Mesendoderm (in vitro differentiated cells): ENCODE data around the gene UBR3.
A peak's percentile ranks its signal among the peaks of the same experiment; 100 is the strongest.
"Not testable (repeated sequence)": the region's sequence is repeated elsewhere in the genome, so short reads cannot be mapped to it uniquely, and the experiment has no call there.

Source experiments
- DNase-seq: peaks from one replicate; pipeline ENCODE4 v3.0.0; 2013
- H2AK5ac ChIP-seq: 2 replicates; pipeline ENCODE4 v1.6.1; 2013; ENCODE audit warnings: low read length, inconsistent platforms
- H2BK120ac ChIP-seq: 2 replicates; pipeline ENCODE4 v1.6.1; 2013; ENCODE audit warnings: low read depth, mild to moderate bottlenecking, low read length, moderate library complexity, mixed read lengths
- H2BK15ac ChIP-seq: replicated peaks from 2 replicates; pipeline ENCODE4 v1.6.1; 2013; ENCODE audit warnings: low read depth, mild to moderate bottlenecking, moderate library complexity
- H2BK5ac ChIP-seq: 2 replicates; pipeline ENCODE4 v1.6.1; 2013; ENCODE audit warnings: low read length, inconsistent platforms
- H3K18ac ChIP-seq: 2 replicates; pipeline ENCODE4 v1.6.1; 2013; ENCODE audit warnings: mild to moderate bottlenecking, low read length, mixed read lengths
- H3K23ac ChIP-seq: one replicate; pipeline ENCODE4 v1.6.1; 2013; ENCODE audit warnings: low read length
- H3K27ac ChIP-seq: 2 replicates; pipeline ENCODE4 v1.5.1; 2013; ENCODE audit warnings: low read depth, mild to moderate bottlenecking, inconsistent platforms, low read length, moderate library complexity
- H3K27me3 ChIP-seq: 2 replicates; pipeline ENCODE4 v1.6.1; 2013; ENCODE audit warnings: low read length, control low read depth, mild to moderate bottlenecking, inconsistent platforms; ENCODE audit not compliant: insufficient read depth, poor library complexity
- H3K36me3 ChIP-seq: 2 replicates; pipeline ENCODE4 v1.6.1; 2013; ENCODE audit warnings: low read length, inconsistent platforms; ENCODE audit not compliant: control insufficient read depth, insufficient read depth
- H3K4ac ChIP-seq: one replicate; pipeline ENCODE4 v1.6.1; 2013; ENCODE audit warnings: low read depth, mild to moderate bottlenecking, low read length, moderate library complexity
- H3K4me1 ChIP-seq: 2 replicates; pipeline ENCODE4 v1.6.1; 2013; ENCODE audit warnings: low read depth, low read length, inconsistent platforms; ENCODE audit not compliant: control insufficient read depth
- H3K4me2 ChIP-seq: 2 replicates; pipeline ENCODE4 v1.6.1; 2013; ENCODE audit warnings: low read length
- H3K4me3 ChIP-seq: 2 replicates; pipeline ENCODE4 v1.5.1; 2013; ENCODE audit warnings: mild to moderate bottlenecking, low read length
- H3K56ac ChIP-seq: one replicate; pipeline ENCODE4 v1.6.1; 2013; ENCODE audit warnings: low read length
- H3K79me1 ChIP-seq: 2 replicates; pipeline ENCODE4 v1.6.1; 2013; ENCODE audit warnings: low read length, inconsistent platforms
- H3K79me2 ChIP-seq: 2 replicates; pipeline ENCODE4 v1.6.1; 2013; ENCODE audit warnings: mild to moderate bottlenecking, low read length; ENCODE audit not compliant: control insufficient read depth, insufficient read depth
- H3K9ac ChIP-seq: 2 replicates; pipeline ENCODE4 v1.6.1; 2013; ENCODE audit warnings: low read length, inconsistent platforms
- H4K5ac ChIP-seq: one replicate; pipeline ENCODE4 v1.6.1; 2013; ENCODE audit warnings: low read length
- H4K8ac ChIP-seq: one replicate; pipeline ENCODE4 v1.6.1; 2013; ENCODE audit warnings: low read depth, mild to moderate bottlenecking, control low read depth, low read length, moderate library complexity
- WGBS: extraction: QIAGEN DNeasy Blood & Tissue Kit; methylation state at CpG from one replicate; pipeline ENCODE4 v1.1.7; 2013; ENCODE audit warnings: low lambda C conversion rate, missing lambda C conversion rate; ENCODE audit not compliant: insufficient coverage; ENCODE audit errors: extremely low coverage; 5-methylcytosine and 5-hydroxymethylcytosine counted together

UBR3 gene

GRCh38 chr2:169818241-169818640 lies 9.0 kb upstream of the UBR3 start:
- no peak overlapping the region for H4K8ac ChIP-seq
- no peak overlapping the region for H3K23ac ChIP-seq
- H2BK120ac ChIP-seq: no peak overlapping the region
- H4K5ac ChIP-seq: no peak overlapping the region
- H3K79me1 ChIP-seq: no peaks in the 10 kb centered on the region
- H3K4me1 ChIP-seq: no peaks in the 10 kb centered on the region
- H3K4me3 ChIP-seq: no peak overlapping the region
- DNase-seq: no peak
- no peak overlapping the region for H3K18ac ChIP-seq
- no peak overlapping the region for H2BK5ac ChIP-seq
- H3K9ac ChIP-seq: no peak overlapping the region
- no peak overlapping the region for H3K56ac ChIP-seq
- H3K36me3 ChIP-seq: no peaks in the 10 kb centered on the region
- no peak overlapping the region for H3K27ac ChIP-seq
- no peaks in the 10 kb centered on the region for H3K79me2 ChIP-seq
- no peaks in the 10 kb centered on the region for H3K27me3 ChIP-seq
- no peak overlapping the region for H3K4me2 ChIP-seq
- H2AK5ac ChIP-seq: no peak overlapping the region
- no peak overlapping the region for H3K4ac ChIP-seq
- no peak overlapping the region for H2BK15ac ChIP-seq

- DNase-seq: no peak
- no peak overlapping the region for H3K56ac ChIP-seq
- H3K18ac ChIP-seq: no peak overlapping the region
- peaks cover 2% of the 10 kb centered on the region for H3K4me1 ChIP-seq
- no peak overlapping the region for H2BK5ac ChIP-seq
- H3K9ac ChIP-seq: no peak overlapping the region
- no peak overlapping the region for H2AK5ac ChIP-seq
- no peaks in the 10 kb centered on the region for H3K36me3 ChIP-seq
- H4K8ac ChIP-seq: no peak overlapping the region
- no peaks in the 10 kb centered on the region for H3K27me3 ChIP-seq
- H3K23ac ChIP-seq: no peak overlapping the region
- no peak overlapping the region for H4K5ac ChIP-seq
- H3K79me1 ChIP-seq: peaks cover 2% of the 10 kb centered on the region
- H3K79me2 ChIP-seq: no peaks in the 10 kb centered on the region
- no peak overlapping the region for H3K4me2 ChIP-seq
- no peak overlapping the region for H3K4me3 ChIP-seq
- no CpG with 5 or more reads among the region's 1 CpG for WGBS
- no peak overlapping the region for H3K27ac ChIP-seq
- no peak overlapping the region for H2BK120ac ChIP-seq
- no peak overlapping the region for H3K4ac ChIP-seq
- no peak overlapping the region for H2BK15ac ChIP-seq
Measured at GRCh38 chr2:169819106-169819505, 8.1 kb upstream of the UBR3 start.

DNA sequence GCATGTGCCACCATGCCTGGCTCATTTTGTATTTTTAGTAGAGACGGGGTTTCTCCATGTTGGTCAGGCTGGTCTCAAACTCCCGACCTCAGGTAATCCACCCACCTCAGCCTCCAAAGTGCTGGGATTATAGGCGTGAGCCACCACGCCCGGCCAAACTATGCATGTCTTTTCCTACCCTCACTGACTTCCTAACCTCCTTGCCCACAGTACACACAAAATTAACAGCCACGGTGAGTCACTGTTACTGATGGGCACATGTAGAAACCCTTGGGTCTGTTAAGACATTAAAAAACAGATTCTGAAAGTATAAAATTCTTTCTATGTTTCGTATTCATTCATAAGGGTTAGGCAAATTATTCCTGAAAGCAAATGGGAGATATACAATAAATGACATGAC lies 7.2 kb upstream of the UBR3 start:
- not testable (repeated sequence) for H3K4me2 ChIP-seq, H2BK5ac ChIP-seq, H3K27me3 ChIP-seq, H4K8ac ChIP-seq, H2BK120ac ChIP-seq, H3K27ac ChIP-seq, H3K23ac ChIP-seq, H3K36me3 ChIP-seq, H3K79me1 ChIP-seq, H3K4me3 ChIP-seq, H3K18ac ChIP-seq, H3K79me2 ChIP-seq, H2BK15ac ChIP-seq, H4K5ac ChIP-seq, H3K56ac ChIP-seq, H2AK5ac ChIP-seq, H3K4ac ChIP-seq, DNase-seq, H3K9ac ChIP-seq, H3K4me1 ChIP-seq
- WGBS: no CpG with 5 or more reads among the region's 7 CpGs

DNA sequence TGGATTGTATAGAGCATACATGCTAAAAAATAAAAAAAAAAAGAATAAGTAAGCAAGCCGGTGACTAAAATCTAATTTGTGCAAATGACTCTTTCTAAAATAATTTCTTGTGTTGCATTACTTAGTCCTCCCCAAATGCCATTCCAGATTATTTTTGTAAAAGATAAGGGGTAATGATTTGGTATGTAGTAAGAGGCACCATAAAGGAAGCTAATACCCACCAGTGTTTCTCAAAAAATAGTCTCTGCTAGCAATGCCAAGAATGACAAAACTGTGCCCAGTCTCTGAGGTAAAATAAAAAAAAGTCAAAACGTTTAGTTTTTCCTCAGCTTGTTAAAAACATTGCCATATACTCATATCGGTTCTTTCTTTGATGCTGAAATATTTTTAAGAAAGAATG lies 5.2 kb upstream of the UBR3 start:
- Histone ChIP-seq H3K27ac (no peak overlapping the region), H2BK5ac (no peak overlapping the region), H2AK5ac (no peak overlapping the region), H3K23ac (no peak overlapping the region), H3K27me3 (no peaks in the 10 kb centered on the region), H2BK15ac (no peak overlapping the region), H3K18ac (no peak overlapping the region), H4K8ac (no peak overlapping the region), H3K4me2 (no peak overlapping the region), H3K4me1 (peaks cover 4% of the 10 kb centered on the region), H3K4ac (no peak overlapping the region), H3K56ac (no peak overlapping the region), H2BK120ac (no peak overlapping the region), H3K79me2 (no peaks in the 10 kb centered on the region), H4K5ac (no peak overlapping the region), H3K79me1 (peaks cover 2% of the 10 kb centered on the region), H3K9ac (no peak overlapping the region), H3K36me3 (no peaks in the 10 kb centered on the region), H3K4me3 (no peak overlapping the region)
- no peak for DNase-seq
- WGBS: no CpG with 5 or more reads among the region's 3 CpGs

DNA sequence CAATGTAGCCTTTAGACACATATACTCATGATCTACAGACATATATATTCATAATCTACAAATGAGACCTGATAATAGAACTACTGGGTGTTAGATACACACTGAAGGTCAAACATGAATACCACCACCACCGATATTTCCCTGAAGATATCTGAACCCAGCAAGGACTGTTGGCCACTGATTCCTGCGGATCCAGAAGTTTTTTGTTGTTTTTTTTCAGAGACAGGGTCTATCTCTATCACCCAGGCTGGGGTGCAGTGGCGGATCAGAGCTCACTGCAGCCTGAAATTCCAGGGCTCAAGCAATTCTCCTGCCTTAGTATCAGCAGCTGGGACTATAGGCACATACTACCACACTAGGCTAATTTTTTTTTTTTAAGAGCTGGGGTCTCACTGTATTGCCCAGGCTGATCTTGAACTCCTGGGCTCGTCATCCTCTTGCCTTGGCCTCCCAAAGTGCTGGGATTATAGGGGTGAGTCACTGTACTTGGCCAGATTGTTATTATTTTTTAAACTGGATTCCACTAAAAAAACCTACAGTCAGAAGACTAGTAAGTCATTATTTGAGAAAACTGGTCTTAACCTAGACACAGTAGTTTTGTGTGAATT lies 4.4 kb upstream of the UBR3 start:
- Histone ChIP-seq H3K4me1 (peaks cover 4% of the 10 kb centered on the region), H3K4me2 (no peak overlapping the region), H4K8ac (no peak overlapping the region), H4K5ac (no peak overlapping the region), H2BK120ac (no peak overlapping the region), H2BK15ac (no peak overlapping the region), H3K18ac (no peak overlapping the region), H3K4ac (no peak overlapping the region), H3K27ac (no peak overlapping the region), H3K56ac (no peak overlapping the region), H3K79me2 (no peaks in the 10 kb centered on the region), H3K79me1 (peaks cover 3% of the 10 kb centered on the region), H3K36me3 (no peaks in the 10 kb centered on the region), H2BK5ac (no peak overlapping the region), H2AK5ac (no peak overlapping the region), H3K27me3 (no peaks in the 10 kb centered on the region), H3K4me3 (no peak overlapping the region), H3K23ac (no peak overlapping the region), H3K9ac (no peak overlapping the region)
- DNase-seq: no peak
- no CpG with 5 or more reads among the region's 4 CpGs for WGBS

DNA sequence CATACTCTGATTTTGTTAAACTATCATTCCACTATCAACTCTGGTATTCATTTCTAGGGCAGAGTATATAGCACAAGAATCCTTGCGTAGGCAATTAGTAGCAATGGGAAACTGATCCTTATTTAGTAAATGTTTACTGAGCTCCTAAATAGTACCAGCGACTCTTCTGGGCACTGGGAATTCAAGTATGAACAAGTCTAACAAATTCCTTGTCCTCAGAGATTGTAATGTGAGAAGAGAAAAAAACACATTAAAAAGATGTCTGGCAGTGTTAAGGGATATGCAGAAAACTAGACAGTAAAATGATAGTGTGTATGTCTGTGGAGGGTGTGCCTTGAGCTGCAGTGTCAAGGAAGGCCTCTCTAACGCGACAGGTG lies 3.3 kb upstream of the UBR3 start:
- no peaks in the 10 kb centered on the region for H3K27me3 ChIP-seq
- H3K36me3 ChIP-seq: no peaks in the 10 kb centered on the region
- no peak overlapping the region for H4K8ac ChIP-seq
- H3K18ac ChIP-seq: no peak overlapping the region
- H3K4me3 ChIP-seq: peak overlapping the region; percentile 77
- no peak overlapping the region for H3K23ac ChIP-seq
- H3K79me2 ChIP-seq: peaks cover 5% of the 10 kb centered on the region
- H3K56ac ChIP-seq: peak overlapping the region; percentile 99
- H3K27ac ChIP-seq: no peak overlapping the region
- peak overlapping the region; percentile 95 for H3K4me2 ChIP-seq
- no peak overlapping the region for H3K4ac ChIP-seq
- H2BK15ac ChIP-seq: no peak overlapping the region
- H3K4me1 ChIP-seq: peaks cover 6% of the 10 kb centered on the region
- no peak overlapping the region for H2BK120ac ChIP-seq
- H3K9ac ChIP-seq: peak overlapping the region; percentile 94
- H2BK5ac ChIP-seq: no peak overlapping the region
- WGBS: no CpG with 5 or more reads among the region's 4 CpGs
- H4K5ac ChIP-seq: peak overlapping the region; percentile 84
- DNase-seq: no peak
- peaks cover 8% of the 10 kb centered on the region for H3K79me1 ChIP-seq
- H2AK5ac ChIP-seq: no peak overlapping the region
